HEK293 (cell line): ENCODE measurements around the gene CENPA.

Experiments used
- CTCF ChIP-seq: fragments of 450-650 bp; formaldehyde crosslinking; IDR thresholded peaks from 2 replicates; pipeline ENCODE4 v1.5.1; 2016; ENCODE audit warnings: missing biosample characterization, missing genetic modification characterization
- OVOL3 ChIP-seq: fragments of 450-650 bp; formaldehyde crosslinking; IDR thresholded peaks from 2 replicates; pipeline ENCODE4 v1.5.1; 2016; ENCODE audit warnings: missing biosample characterization, missing genetic modification characterization
- YY1 ChIP-seq: fragments of 450-650 bp; formaldehyde crosslinking; IDR thresholded peaks from 2 replicates; pipeline ENCODE4 v1.5.1; 2018; ENCODE audit warnings: missing biosample characterization, missing genetic modification characterization
- ZEB2 ChIP-seq: fragments of 450-650 bp; formaldehyde crosslinking; IDR thresholded peaks from 2 replicates; pipeline ENCODE4 v1.5.1; 2016; ENCODE audit warnings: missing biosample characterization, missing genetic modification characterization
- ZNF10 ChIP-seq: fragments of 450-650 bp; formaldehyde crosslinking; IDR thresholded peaks from 2 replicates; pipeline ENCODE4 v1.5.1; 2017; ENCODE audit warnings: missing biosample characterization, missing genetic modification characterization
- ZNF76 ChIP-seq: fragments of 450-650 bp; formaldehyde crosslinking; IDR thresholded peaks from 2 replicates; pipeline ENCODE4; 2016; ENCODE audit warnings: low read depth, missing biosample characterization, missing genetic modification characterization, borderline replicate concordance
- ZNF776 ChIP-seq: fragments of 450-650 bp; formaldehyde crosslinking; IDR thresholded peaks from 2 replicates; pipeline ENCODE4 v1.5.0; 2017; ENCODE audit warnings: missing biosample characterization, missing genetic modification characterization, borderline replicate concordance

GRCh38 chr2:26743852-26744251 lies 42.0 kb upstream of the CENPA start:
- TF ChIP-seq CTCF (tag by site-specific recombination) (no peak), ZEB2 (no peak), ZNF776 (tag by site-specific recombination) (no peak), YY1 (tag by site-specific recombination) (no peak), ZNF10 (no peak), OVOL3 (no peak), ZNF76 (tag by site-specific recombination) (no peak)
